Measurements from ENCODE around the gene PCK2.

PCK2 gene

DNA sequence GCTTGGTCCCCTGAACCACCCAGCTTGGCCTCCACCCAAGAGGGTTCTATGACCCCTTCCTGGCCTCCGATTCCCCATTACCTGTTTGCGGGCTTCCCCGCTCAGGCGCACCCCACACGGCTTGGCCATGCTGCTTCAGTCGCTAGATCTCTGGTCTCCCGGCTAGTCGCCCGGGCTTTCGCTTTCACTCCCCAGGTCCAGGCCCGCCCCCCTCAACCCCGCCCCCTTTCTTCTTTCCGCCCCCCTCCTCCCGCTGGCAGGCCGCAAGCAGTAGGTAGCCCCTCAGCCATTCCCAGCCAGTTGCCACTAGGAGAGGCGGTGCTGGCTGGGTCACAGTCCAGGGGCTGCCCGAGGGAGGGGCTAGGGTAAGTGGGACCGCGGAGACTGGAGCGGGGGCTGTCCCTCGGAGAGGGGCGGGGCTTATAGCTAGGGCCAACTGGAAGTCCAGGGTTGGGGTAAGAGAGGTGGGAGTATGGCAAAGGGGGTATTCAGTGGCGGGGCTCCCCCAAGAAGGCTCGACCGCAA, 52.4 kb downstream of the PCK2 start, which contains the start of gene PSME2 (continued):
- no peak for TF ChIP-seq ZFP41 (tag by site-specific recombination; IDR thresholded peaks at IDR 0.05; ENCODE audit: borderline replicate concordance)
- TF ChIP-seq ZNF132 (tag by site-specific recombination; IDR thresholded peaks at IDR 0.05; ENCODE audit: borderline replicate concordance), result no peak
- TF ChIP-seq ZBTB21 (tag by site-specific recombination; IDR thresholded peaks at IDR 0.05), result no peak
- no peak for TF ChIP-seq HOXA7 (CRISPR knock-in tag; IDR thresholded peaks at IDR 0.05; ENCODE audit: borderline replicate concordance)
- TF ChIP-seq MZF1 (tag by site-specific recombination; IDR thresholded peaks at IDR 0.05; ENCODE audit: borderline replicate concordance), result no peak
- TF ChIP-seq IKZF3 (tag by site-specific recombination; IDR thresholded peaks at IDR 0.05), result 0 out of 2 replicates have a peak, but pooled peaks have one; percentile 14
- TF ChIP-seq ZNF664 (tag by site-specific recombination; IDR thresholded peaks at IDR 0.05), result no peak
- no peak for TF ChIP-seq ZNF843 (tag by site-specific recombination; IDR thresholded peaks at IDR 0.05)
- TF ChIP-seq, protein P1, sequence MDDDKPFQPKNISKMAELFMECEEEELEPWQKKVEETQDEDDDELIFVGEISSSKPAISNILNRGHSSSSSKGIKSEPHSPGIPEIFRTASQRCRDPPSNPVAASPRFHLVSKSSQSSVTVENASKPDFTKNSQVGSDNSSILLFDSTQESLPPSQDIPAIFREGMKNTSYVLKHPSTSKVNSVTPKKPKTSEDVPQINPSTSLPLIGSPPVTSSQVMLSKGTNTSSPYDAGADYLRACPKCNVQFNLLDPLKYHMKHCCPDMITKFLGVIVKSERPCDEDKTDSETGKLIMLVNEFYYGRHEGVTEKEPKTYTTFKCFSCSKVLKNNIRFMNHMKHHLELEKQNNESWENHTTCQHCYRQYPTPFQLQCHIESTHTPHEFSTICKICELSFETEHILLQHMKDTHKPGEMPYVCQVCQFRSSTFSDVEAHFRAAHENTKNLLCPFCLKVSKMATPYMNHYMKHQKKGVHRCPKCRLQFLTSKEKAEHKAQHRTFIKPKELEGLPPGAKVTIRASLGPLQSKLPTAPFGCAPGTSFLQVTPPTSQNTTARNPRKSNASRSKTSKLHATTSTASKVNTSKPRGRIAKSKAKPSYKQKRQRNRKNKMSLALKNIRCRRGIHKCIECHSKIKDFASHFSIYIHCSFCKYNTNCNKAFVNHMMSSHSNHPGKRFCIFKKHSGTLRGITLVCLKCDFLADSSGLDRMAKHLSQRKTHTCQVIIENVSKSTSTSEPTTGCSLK (tag by site-specific recombination; IDR thresholded peaks at IDR 0.05), result no peak
- no peak for TF ChIP-seq ZNF670 (tag by site-specific recombination; IDR thresholded peaks at IDR 0.05; ENCODE audit: low read depth)
- TF ChIP-seq, protein P2, sequence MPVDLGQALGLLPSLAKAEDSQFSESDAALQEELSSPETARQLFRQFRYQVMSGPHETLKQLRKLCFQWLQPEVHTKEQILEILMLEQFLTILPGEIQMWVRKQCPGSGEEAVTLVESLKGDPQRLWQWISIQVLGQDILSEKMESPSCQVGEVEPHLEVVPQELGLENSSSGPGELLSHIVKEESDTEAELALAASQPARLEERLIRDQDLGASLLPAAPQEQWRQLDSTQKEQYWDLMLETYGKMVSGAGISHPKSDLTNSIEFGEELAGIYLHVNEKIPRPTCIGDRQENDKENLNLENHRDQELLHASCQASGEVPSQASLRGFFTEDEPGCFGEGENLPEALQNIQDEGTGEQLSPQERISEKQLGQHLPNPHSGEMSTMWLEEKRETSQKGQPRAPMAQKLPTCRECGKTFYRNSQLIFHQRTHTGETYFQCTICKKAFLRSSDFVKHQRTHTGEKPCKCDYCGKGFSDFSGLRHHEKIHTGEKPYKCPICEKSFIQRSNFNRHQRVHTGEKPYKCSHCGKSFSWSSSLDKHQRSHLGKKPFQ (tag by site-specific recombination; IDR thresholded peaks at IDR 0.05), result no peak
- no peak for TF ChIP-seq ZNF600 (tag by site-specific recombination; IDR thresholded peaks at IDR 0.05)
- no peak for TF ChIP-seq ZNF561 (tag by site-specific recombination; IDR thresholded peaks at IDR 0.05; ENCODE audit: borderline replicate concordance)
- TF ChIP-seq EGR2 (tag by site-specific recombination; IDR thresholded peaks at IDR 0.05; ENCODE audit: low read depth), result 0 out of 2 replicates have a peak, but pooled peaks have one; percentile 29
- TF ChIP-seq ZSCAN30 (tag by site-specific recombination; IDR thresholded peaks at IDR 0.05), result no peak
- TF ChIP-seq ZNF366 (tag by site-specific recombination; conservative IDR thresholded peaks at IDR 0.05), result no peak
- TF ChIP-seq, protein P3, sequence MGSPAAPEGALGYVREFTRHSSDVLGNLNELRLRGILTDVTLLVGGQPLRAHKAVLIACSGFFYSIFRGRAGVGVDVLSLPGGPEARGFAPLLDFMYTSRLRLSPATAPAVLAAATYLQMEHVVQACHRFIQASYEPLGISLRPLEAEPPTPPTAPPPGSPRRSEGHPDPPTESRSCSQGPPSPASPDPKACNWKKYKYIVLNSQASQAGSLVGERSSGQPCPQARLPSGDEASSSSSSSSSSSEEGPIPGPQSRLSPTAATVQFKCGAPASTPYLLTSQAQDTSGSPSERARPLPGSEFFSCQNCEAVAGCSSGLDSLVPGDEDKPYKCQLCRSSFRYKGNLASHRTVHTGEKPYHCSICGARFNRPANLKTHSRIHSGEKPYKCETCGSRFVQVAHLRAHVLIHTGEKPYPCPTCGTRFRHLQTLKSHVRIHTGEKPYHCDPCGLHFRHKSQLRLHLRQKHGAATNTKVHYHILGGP (tag by site-specific recombination; IDR thresholded peaks at IDR 0.05), result no peak
- no peak for TF ChIP-seq ZNF791 (tag by site-specific recombination; IDR thresholded peaks at IDR 0.05)
- TF ChIP-seq, protein P4, sequence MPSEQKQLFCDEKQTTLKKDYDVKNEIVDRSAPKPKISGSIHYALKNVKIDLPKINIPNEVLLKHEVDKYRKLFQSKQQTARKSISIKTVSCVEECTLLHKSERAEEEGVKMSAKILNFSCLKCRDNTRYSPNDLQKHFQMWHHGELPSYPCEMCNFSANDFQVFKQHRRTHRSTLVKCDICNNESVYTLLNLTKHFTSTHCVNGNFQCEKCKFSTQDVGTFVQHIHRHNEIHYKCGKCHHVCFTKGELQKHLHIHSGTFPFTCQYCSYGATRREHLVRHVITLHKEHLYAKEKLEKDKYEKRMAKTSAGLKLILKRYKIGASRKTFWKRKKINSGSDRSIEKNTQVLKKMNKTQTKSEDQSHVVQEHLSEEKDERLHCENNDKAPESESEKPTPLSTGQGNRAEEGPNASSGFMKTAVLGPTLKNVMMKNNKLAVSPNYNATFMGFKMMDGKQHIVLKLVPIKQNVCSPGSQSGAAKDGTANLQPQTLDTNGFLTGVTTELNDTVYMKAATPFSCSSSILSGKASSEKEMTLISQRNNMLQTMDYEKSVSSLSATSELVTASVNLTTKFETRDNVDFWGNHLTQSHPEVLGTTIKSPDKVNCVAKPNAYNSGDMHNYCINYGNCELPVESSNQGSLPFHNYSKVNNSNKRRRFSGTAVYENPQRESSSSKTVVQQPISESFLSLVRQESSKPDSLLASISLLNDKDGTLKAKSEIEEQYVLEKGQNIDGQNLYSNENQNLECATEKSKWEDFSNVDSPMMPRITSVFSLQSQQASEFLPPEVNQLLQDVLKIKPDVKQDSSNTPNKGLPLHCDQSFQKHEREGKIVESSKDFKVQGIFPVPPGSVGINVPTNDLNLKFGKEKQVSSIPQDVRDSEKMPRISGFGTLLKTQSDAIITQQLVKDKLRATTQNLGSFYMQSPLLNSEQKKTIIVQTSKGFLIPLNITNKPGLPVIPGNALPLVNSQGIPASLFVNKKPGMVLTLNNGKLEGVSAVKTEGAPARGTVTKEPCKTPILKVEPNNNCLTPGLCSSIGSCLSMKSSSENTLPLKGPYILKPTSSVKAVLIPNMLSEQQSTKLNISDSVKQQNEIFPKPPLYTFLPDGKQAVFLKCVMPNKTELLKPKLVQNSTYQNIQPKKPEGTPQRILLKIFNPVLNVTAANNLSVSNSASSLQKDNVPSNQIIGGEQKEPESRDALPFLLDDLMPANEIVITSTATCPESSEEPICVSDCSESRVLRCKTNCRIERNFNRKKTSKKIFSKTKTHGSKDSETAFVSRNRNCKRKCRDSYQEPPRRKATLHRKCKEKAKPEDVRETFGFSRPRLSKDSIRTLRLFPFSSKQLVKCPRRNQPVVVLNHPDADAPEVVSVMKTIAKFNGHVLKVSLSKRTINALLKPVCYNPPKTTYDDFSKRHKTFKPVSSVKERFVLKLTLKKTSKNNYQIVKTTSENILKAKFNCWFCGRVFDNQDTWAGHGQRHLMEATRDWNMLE (tag by site-specific recombination; conservative IDR thresholded peaks at IDR 0.05; ENCODE audit: low read depth), result no peak
- no peak for TF ChIP-seq ZSCAN16 (tag by site-specific recombination; IDR thresholded peaks at IDR 0.05)
- no peak for TF ChIP-seq ZNF629 (tag by site-specific recombination; IDR thresholded peaks at IDR 0.05)
- no peak for TF ChIP-seq GFI1B (tag by site-specific recombination; IDR thresholded peaks at IDR 0.05)
- TF ChIP-seq ZNF521 (tag by site-specific recombination; IDR thresholded peaks at IDR 0.05), result no peak
- TF ChIP-seq SP3 (tag by site-specific recombination; IDR thresholded peaks at IDR 0.05), result no peak; the same call in 1 of the 2 replicates
- no peak for TF ChIP-seq ZNF248 (tag by site-specific recombination; IDR thresholded peaks at IDR 0.05)
- TF ChIP-seq KLF8 (tag by site-specific recombination; IDR thresholded peaks at IDR 0.05), result no peak
- no peak for TF ChIP-seq ZSCAN23 (tag by site-specific recombination; IDR thresholded peaks at IDR 0.05)
- no peak for TF ChIP-seq ZNF792 (tag by site-specific recombination; IDR thresholded peaks at IDR 0.05)
- TF ChIP-seq ZNF350 (tag by site-specific recombination; IDR thresholded peaks at IDR 0.05), result no peak
- no peak for TF ChIP-seq GLI2 (tag by site-specific recombination; IDR thresholded peaks at IDR 0.05; ENCODE audit: borderline replicate concordance, low read depth)
- no peak for TF ChIP-seq ZNF37A (tag by site-specific recombination; IDR thresholded peaks at IDR 0.05)
- TF ChIP-seq ZNF133 (tag by site-specific recombination; IDR thresholded peaks at IDR 0.05), result no peak

Measured in HEK293 (cell line).